Glutamatergic neuron (in vitro differentiated cells): ENCODE measurements around the gene ASTN2. TPM values are rescaled to one million over a fixed set of nuclear protein-coding genes. Genes with fewer than 3 reads are reported as not detected.

ENCODE experiments used
- DNase-seq: peaks from one replicate; pipeline ENCODE4 v3.0.0; 2022
- H3K27ac Mint-ChIP-seq: one replicate; pipeline ENCODE4 v1.8.0; 2020; ENCODE audit warnings: mild to moderate bottlenecking, mixed read lengths, inconsistent platforms; ENCODE audit not compliant: unreplicated experiment
- H3K27me3 Mint-ChIP-seq: one replicate; pipeline ENCODE4 v1.8.0; 2020; ENCODE audit warnings: mild to moderate bottlenecking, moderate library complexity, mixed read lengths, inconsistent platforms; ENCODE audit not compliant: unreplicated experiment
- H3K36me3 Mint-ChIP-seq: one replicate; pipeline ENCODE4 v1.8.0; 2020; ENCODE audit warnings: mild to moderate bottlenecking, mixed read lengths, inconsistent platforms; ENCODE audit not compliant: unreplicated experiment
- H3K4me1 Mint-ChIP-seq: one replicate; pipeline ENCODE4 v1.8.0; 2020; ENCODE audit warnings: mild to moderate bottlenecking, low read depth, mixed read lengths, inconsistent platforms; ENCODE audit not compliant: unreplicated experiment
- H3K4me3 Mint-ChIP-seq: one replicate; pipeline ENCODE4 v1.8.0; 2020; ENCODE audit warnings: mild to moderate bottlenecking, mixed read lengths, inconsistent platforms; ENCODE audit not compliant: unreplicated experiment
- H3K9me3 Mint-ChIP-seq: one replicate; pipeline ENCODE4 v1.8.0; 2020; ENCODE audit warnings: mild to moderate bottlenecking, moderate library complexity, mixed read lengths, inconsistent platforms; ENCODE audit not compliant: unreplicated experiment
- total RNA-seq: library from RNA; stranded (reverse); fragmentation: NEBNext Ultra II Directional; extraction: Animal tissue kit (Norgen Biotek cat#: 25700); gene quantifications from one replicate; pipeline ENCODE4 v1.2.1, GENCODE V29; 2021; ENCODE audit not compliant: unreplicated experiment
- TF ChIP-seq, protein P1 (sequence below): fragments of 200-600 bp; sonication (generic); IDR thresholded peaks from one replicate; pipeline ENCODE4 v1.5.0; 2021; ENCODE audit not compliant: partially characterized antibody, unreplicated experiment

The ASTN2 gene
- total RNA-seq, 1 donor from 2014 or later = 134 TPM

GRCh38 chr9:116721411-116721810 is 693.4 kb downstream of the ASTN2 start:
- Mint-ChIP-seq H3K36me3 (no peaks in the 10 kb centered on the region), H3K9me3 (peaks cover 2% of the 10 kb centered on the region), H3K4me1 (no peaks in the 10 kb centered on the region), H3K4me3 (no peak overlapping the region), H3K27ac (no peak overlapping the region), H3K27me3 (peaks cover 2% of the 10 kb centered on the region)
- TF ChIP-seq, protein P1, sequence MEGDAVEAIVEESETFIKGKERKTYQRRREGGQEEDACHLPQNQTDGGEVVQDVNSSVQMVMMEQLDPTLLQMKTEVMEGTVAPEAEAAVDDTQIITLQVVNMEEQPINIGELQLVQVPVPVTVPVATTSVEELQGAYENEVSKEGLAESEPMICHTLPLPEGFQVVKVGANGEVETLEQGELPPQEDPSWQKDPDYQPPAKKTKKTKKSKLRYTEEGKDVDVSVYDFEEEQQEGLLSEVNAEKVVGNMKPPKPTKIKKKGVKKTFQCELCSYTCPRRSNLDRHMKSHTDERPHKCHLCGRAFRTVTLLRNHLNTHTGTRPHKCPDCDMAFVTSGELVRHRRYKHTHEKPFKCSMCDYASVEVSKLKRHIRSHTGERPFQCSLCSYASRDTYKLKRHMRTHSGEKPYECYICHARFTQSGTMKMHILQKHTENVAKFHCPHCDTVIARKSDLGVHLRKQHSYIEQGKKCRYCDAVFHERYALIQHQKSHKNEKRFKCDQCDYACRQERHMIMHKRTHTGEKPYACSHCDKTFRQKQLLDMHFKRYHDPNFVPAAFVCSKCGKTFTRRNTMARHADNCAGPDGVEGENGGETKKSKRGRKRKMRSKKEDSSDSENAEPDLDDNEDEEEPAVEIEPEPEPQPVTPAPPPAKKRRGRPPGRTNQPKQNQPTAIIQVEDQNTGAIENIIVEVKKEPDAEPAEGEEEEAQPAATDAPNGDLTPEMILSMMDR = no peak
- no peak for DNase-seq

GRCh38 chr9:116720111-116720510 is 694.7 kb downstream of the ASTN2 start:
- no peak for DNase-seq
- Mint-ChIP-seq H3K36me3 (no peaks in the 10 kb centered on the region), H3K27me3 (peaks cover 2% of the 10 kb centered on the region), H3K4me1 (peaks cover 5% of the 10 kb centered on the region), H3K9me3 (peaks cover 2% of the 10 kb centered on the region), H3K27ac (no peak overlapping the region), H3K4me3 (no peak overlapping the region)
- TF ChIP-seq, protein P1 = no peak

GRCh38 chr9:116718111-116718510 is 696.7 kb downstream of the ASTN2 start:
- Mint-ChIP-seq H3K27me3 (no peaks in the 10 kb centered on the region), H3K4me1 (peaks cover 5% of the 10 kb centered on the region), H3K36me3 (no peaks in the 10 kb centered on the region), H3K27ac (no peak overlapping the region), H3K4me3 (no peak overlapping the region), H3K9me3 (peaks cover 2% of the 10 kb centered on the region)
- DNase-seq = no peak
- TF ChIP-seq, protein P1 = no peak

DNA sequence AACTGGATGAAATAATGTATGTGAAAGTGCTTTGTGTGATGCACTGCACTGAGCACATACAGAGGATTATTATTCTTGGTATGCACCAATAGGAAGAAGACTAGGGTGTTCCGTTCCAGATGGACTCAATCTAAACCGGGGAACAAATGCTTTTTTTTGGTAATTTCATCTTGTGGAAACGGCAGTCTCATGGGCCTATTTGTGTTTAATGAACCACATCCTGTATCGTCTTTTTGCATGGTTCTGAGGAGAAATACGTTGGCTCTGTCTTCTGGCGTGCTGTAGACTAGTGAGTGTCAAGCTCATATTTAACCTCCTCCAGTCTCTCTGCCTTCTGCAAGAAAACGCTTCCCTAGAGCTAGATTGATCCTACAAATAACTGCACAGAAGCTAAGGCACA is 697.7 kb downstream of the ASTN2 start:
- Mint-ChIP-seq H3K27ac (no peak overlapping the region), H3K4me1 (peaks cover 5% of the 10 kb centered on the region), H3K9me3 (peaks cover 2% of the 10 kb centered on the region), H3K36me3 (no peaks in the 10 kb centered on the region), H3K4me3 (no peak overlapping the region), H3K27me3 (no peaks in the 10 kb centered on the region)
- TF ChIP-seq, protein P1 = no peak
- no peak for DNase-seq

DNA sequence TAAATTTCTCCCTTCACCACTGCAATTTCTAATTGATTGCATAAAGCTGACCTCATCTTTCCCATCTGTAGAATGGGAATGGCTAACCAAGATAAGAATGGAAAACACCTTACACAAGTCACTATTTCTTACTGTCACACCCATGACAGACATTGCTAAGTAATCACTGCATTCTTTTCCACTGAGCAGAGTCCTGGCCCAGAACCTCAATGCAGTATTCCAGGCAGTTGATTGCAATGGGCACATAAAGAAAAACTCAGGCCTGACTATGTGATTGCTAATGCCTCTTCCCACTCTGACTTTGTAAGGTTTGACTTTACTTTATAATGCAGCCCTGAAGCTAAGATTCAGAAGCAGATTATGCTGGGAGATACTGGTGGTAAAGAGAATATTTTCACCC is 698.4 kb downstream of the ASTN2 start:
- H3K4me3 Mint-ChIP-seq = no peak overlapping the region
- H3K27me3 Mint-ChIP-seq = no peaks in the 10 kb centered on the region
- no peak overlapping the region for H3K27ac Mint-ChIP-seq
- TF ChIP-seq, protein P1 = no peak
- DNase-seq = no peak
- H3K9me3 Mint-ChIP-seq = peaks cover 2% of the 10 kb centered on the region
- no peaks in the 10 kb centered on the region for H3K36me3 Mint-ChIP-seq
- H3K4me1 Mint-ChIP-seq = peaks cover 5% of the 10 kb centered on the region
